Activated naive CD8-positive, alpha-beta T cell treated with anti-CD3 and anti-CD28 coated beads for 36 hours (primary cell): ENCODE measurements around the gene CLPSL2. TPM values are rescaled to one million over a fixed set of nuclear protein-coding genes. Genes with fewer than 3 reads are reported as not detected.

Experiments
- DNase-seq: peaks from one replicate; pipeline ENCODE4 v3.0.0; 2021
- H3K27ac Mint-ChIP-seq: one replicate; pipeline ENCODE4 v1.8.0; 2022; ENCODE audit warnings: mild to moderate bottlenecking, moderate library complexity, mixed read lengths
- H3K27me3 Mint-ChIP-seq: one replicate; pipeline ENCODE4 v1.8.0; 2022; ENCODE audit warnings: mild to moderate bottlenecking, mixed read lengths
- H3K36me3 Mint-ChIP-seq: one replicate; pipeline ENCODE4 v1.8.0; 2021; ENCODE audit warnings: mild to moderate bottlenecking, mixed read lengths
- H3K4me1 Mint-ChIP-seq: one replicate; pipeline ENCODE4 v1.8.0; 2021; ENCODE audit warnings: mixed read lengths
- H3K4me3 Mint-ChIP-seq: one replicate; pipeline ENCODE4 v1.8.0; 2022; ENCODE audit warnings: mild to moderate bottlenecking, moderate library complexity, mixed read lengths
- H3K9me3 Mint-ChIP-seq: one replicate; pipeline ENCODE4 v1.8.0; 2022; ENCODE audit warnings: mixed read lengths
- total RNA-seq, 2 experiments: library from RNA; stranded (reverse); gene quantifications; one replicate each; pipeline ENCODE4 v1.2.3, GENCODE V29; 2021

The CLPSL2 gene
- total RNA-seq, 2 experiments from 2014 or later = not detected

- H3K9me3 Mint-ChIP-seq = no peaks in the 10 kb centered on the region
- H3K27ac Mint-ChIP-seq = no peak overlapping the region
- H3K27me3 Mint-ChIP-seq = peaks cover 9% of the 10 kb centered on the region
- H3K36me3 Mint-ChIP-seq = no peaks in the 10 kb centered on the region
- H3K4me3 Mint-ChIP-seq = no peak overlapping the region
- H3K4me1 Mint-ChIP-seq = no peaks in the 10 kb centered on the region
- no peak for DNase-seq
Observed at GRCh38 chr6:35794536-35795452, 18.4 kb downstream of the CLPSL2 start.

GRCh38 chr6:35795453-35796071 is 19.2 kb downstream of the CLPSL2 start:
- no peaks in the 10 kb centered on the region for H3K4me1 Mint-ChIP-seq
- H3K4me3 Mint-ChIP-seq = no peak overlapping the region
- no peak for DNase-seq
- no peaks in the 10 kb centered on the region for H3K9me3 Mint-ChIP-seq
- peaks cover 4% of the 10 kb centered on the region for H3K27me3 Mint-ChIP-seq
- no peaks in the 10 kb centered on the region for H3K36me3 Mint-ChIP-seq
- no peak overlapping the region for H3K27ac Mint-ChIP-seq

GRCh38 chr6:35796236-35796635 is 19.8 kb downstream of the CLPSL2 start:
- Mint-ChIP-seq H3K36me3 (no peaks in the 10 kb centered on the region), H3K4me3 (no peak overlapping the region), H3K4me1 (no peaks in the 10 kb centered on the region), H3K27ac (no peak overlapping the region), H3K9me3 (no peaks in the 10 kb centered on the region), H3K27me3 (no peaks in the 10 kb centered on the region)
- DNase-seq = no peak

GRCh38 chr6:35797837-35798526 is 21.6 kb downstream of the CLPSL2 start:
- H3K27me3 Mint-ChIP-seq = no peaks in the 10 kb centered on the region
- no peaks in the 10 kb centered on the region for H3K36me3 Mint-ChIP-seq
- H3K9me3 Mint-ChIP-seq = no peaks in the 10 kb centered on the region
- H3K4me1 Mint-ChIP-seq = no peaks in the 10 kb centered on the region
- no peak overlapping the region for H3K4me3 Mint-ChIP-seq
- no peak for DNase-seq
- no peak overlapping the region for H3K27ac Mint-ChIP-seq

GRCh38 chr6:35798706-35799105 is 22.3 kb downstream of the CLPSL2 start:
- DNase-seq = no peak
- Mint-ChIP-seq H3K27ac (no peak overlapping the region), H3K9me3 (no peaks in the 10 kb centered on the region), H3K27me3 (no peaks in the 10 kb centered on the region), H3K36me3 (no peaks in the 10 kb centered on the region), H3K4me3 (no peak overlapping the region), H3K4me1 (no peaks in the 10 kb centered on the region)

GRCh38 chr6:35801148-35801547 is 24.8 kb downstream of the CLPSL2 start:
- H3K36me3 Mint-ChIP-seq = no peaks in the 10 kb centered on the region
- no peak for DNase-seq

GRCh38 chr6:35804996-35805736 is 28.8 kb downstream of the CLPSL2 start, which contains the start of gene LHFPL5:
LHFPL5 (plus strand) TSS chr6:35805352; CDS start chr6:35805671, 319 bp downstream.
- DNase-seq = peak; percentile 69
- Mint-ChIP-seq H3K4me3 (no peak within 1 kb of the TSS), H3K4me1 (peaks cover 2% of the 10 kb centered on the region), H3K36me3 (no peaks in the 10 kb centered on the region), H3K27ac (no peak within 1 kb of the TSS), H3K27me3 (peaks cover 30% of the 10 kb centered on the region), H3K9me3 (no peaks in the 10 kb centered on the region)

More at GRCh38 chr6:35801148-35801547, 24.8 kb downstream of the CLPSL2 start:
- Mint-ChIP-seq H3K9me3 (no peaks in the 10 kb centered on the region), H3K4me3 (no peak overlapping the region), H3K4me1 (peaks cover 2% of the 10 kb centered on the region), H3K27ac (no peak overlapping the region), H3K27me3 (peaks cover 10% of the 10 kb centered on the region)

GRCh38 chr6:35808688-35809087 is 32.3 kb downstream of the CLPSL2 start:
- no peaks in the 10 kb centered on the region for H3K36me3 Mint-ChIP-seq
- no peak overlapping the region for H3K27ac Mint-ChIP-seq
- no peaks in the 10 kb centered on the region for H3K9me3 Mint-ChIP-seq
- H3K4me1 Mint-ChIP-seq = peaks cover 2% of the 10 kb centered on the region
- peaks cover 30% of the 10 kb centered on the region for H3K27me3 Mint-ChIP-seq
- no peak for DNase-seq
- no peak overlapping the region for H3K4me3 Mint-ChIP-seq

GRCh38 chr6:35809809-35810208 is 33.4 kb downstream of the CLPSL2 start:
- no peak for DNase-seq
- H3K27ac Mint-ChIP-seq = no peak overlapping the region
- H3K27me3 Mint-ChIP-seq = peaks cover 28% of the 10 kb centered on the region
- no peaks in the 10 kb centered on the region for H3K36me3 Mint-ChIP-seq
- peaks cover under 1% of the 10 kb centered on the region for H3K4me1 Mint-ChIP-seq
- no peak overlapping the region for H3K4me3 Mint-ChIP-seq
- H3K9me3 Mint-ChIP-seq = no peaks in the 10 kb centered on the region

GRCh38 chr6:35810971-35811698 is 34.7 kb downstream of the CLPSL2 start:
- H3K36me3 Mint-ChIP-seq = no peaks in the 10 kb centered on the region
- DNase-seq = no peak
- no peak overlapping the region for H3K4me3 Mint-ChIP-seq
- H3K9me3 Mint-ChIP-seq = no peaks in the 10 kb centered on the region
- H3K27ac Mint-ChIP-seq = no peak overlapping the region
- peaks cover 20% of the 10 kb centered on the region for H3K27me3 Mint-ChIP-seq
- H3K4me1 Mint-ChIP-seq = no peaks in the 10 kb centered on the region

GRCh38 chr6:35811699-35811995 is 35.2 kb downstream of the CLPSL2 start:
- H3K4me1 Mint-ChIP-seq = no peaks in the 10 kb centered on the region
- H3K4me3 Mint-ChIP-seq = no peak overlapping the region
- no peaks in the 10 kb centered on the region for H3K36me3 Mint-ChIP-seq
- no peak for DNase-seq
- H3K9me3 Mint-ChIP-seq = peaks cover 1% of the 10 kb centered on the region
- H3K27me3 Mint-ChIP-seq = peaks cover 15% of the 10 kb centered on the region
- H3K27ac Mint-ChIP-seq = no peak overlapping the region

- Mint-ChIP-seq H3K4me1 (no peaks in the 10 kb centered on the region), H3K36me3 (no peaks in the 10 kb centered on the region), H3K4me3 (no peak overlapping the region), H3K9me3 (peaks cover 5% of the 10 kb centered on the region), H3K27me3 (peaks cover 3% of the 10 kb centered on the region), H3K27ac (no peak overlapping the region)
- DNase-seq = no peak
Observed at GRCh38 chr6:35817515-35817914, 41.1 kb downstream of the CLPSL2 start.

- no peak for DNase-seq
- H3K4me3 Mint-ChIP-seq = no peak overlapping the region
- H3K27me3 Mint-ChIP-seq = peaks cover 3% of the 10 kb centered on the region
- H3K9me3 Mint-ChIP-seq = no peaks in the 10 kb centered on the region
- no peak overlapping the region for H3K27ac Mint-ChIP-seq
- H3K36me3 Mint-ChIP-seq = no peaks in the 10 kb centered on the region
- no peaks in the 10 kb centered on the region for H3K4me1 Mint-ChIP-seq
Observed at GRCh38 chr6:35823601-35824000, 47.2 kb downstream of the CLPSL2 start.

GRCh38 chr6:35824552-35825192 is 48.3 kb downstream of the CLPSL2 start:
- Mint-ChIP-seq H3K27ac (no peak overlapping the region), H3K4me1 (no peaks in the 10 kb centered on the region), H3K36me3 (no peaks in the 10 kb centered on the region), H3K4me3 (no peak overlapping the region), H3K27me3 (peaks cover 3% of the 10 kb centered on the region), H3K9me3 (peaks cover 1% of the 10 kb centered on the region)
- no peak for DNase-seq
